ENCODE data around the gene RPS6KB2.

GRCh38 chr11:67455054-67455453 lies 26.8 kb downstream of the RPS6KB2 start, which contains the start of gene CABP4:
- TF ChIP-seq CTCF (IDR thresholded peaks at IDR 0.05; ENCODE audit: low read length) = no peak
- TF ChIP-seq EZH2phosphoT487 (IDR thresholded peaks at IDR 0.05; ENCODE audit: low read length) = no peak
- TF ChIP-seq EZH2 (optimal IDR thresholded peaks at IDR 0.05; ENCODE audit: low read depth, low read length) = no peak
